ENCODE data around the gene FGFRL1.

Gene FGFRL1

GRCh38 chr4:1061056-1061700 lies 49.8 kb downstream of the FGFRL1 start:
- TF ChIP-seq, protein P1, sequence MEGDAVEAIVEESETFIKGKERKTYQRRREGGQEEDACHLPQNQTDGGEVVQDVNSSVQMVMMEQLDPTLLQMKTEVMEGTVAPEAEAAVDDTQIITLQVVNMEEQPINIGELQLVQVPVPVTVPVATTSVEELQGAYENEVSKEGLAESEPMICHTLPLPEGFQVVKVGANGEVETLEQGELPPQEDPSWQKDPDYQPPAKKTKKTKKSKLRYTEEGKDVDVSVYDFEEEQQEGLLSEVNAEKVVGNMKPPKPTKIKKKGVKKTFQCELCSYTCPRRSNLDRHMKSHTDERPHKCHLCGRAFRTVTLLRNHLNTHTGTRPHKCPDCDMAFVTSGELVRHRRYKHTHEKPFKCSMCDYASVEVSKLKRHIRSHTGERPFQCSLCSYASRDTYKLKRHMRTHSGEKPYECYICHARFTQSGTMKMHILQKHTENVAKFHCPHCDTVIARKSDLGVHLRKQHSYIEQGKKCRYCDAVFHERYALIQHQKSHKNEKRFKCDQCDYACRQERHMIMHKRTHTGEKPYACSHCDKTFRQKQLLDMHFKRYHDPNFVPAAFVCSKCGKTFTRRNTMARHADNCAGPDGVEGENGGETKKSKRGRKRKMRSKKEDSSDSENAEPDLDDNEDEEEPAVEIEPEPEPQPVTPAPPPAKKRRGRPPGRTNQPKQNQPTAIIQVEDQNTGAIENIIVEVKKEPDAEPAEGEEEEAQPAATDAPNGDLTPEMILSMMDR (conservative IDR thresholded peaks at IDR 0.05; ENCODE audit: low read length), result no peak
- DNase-seq (ENCODE audit: low read depth), result no peak
- H3K4me3 ChIP-seq (ENCODE audit: low read length), result no peak overlapping the region

DNA sequence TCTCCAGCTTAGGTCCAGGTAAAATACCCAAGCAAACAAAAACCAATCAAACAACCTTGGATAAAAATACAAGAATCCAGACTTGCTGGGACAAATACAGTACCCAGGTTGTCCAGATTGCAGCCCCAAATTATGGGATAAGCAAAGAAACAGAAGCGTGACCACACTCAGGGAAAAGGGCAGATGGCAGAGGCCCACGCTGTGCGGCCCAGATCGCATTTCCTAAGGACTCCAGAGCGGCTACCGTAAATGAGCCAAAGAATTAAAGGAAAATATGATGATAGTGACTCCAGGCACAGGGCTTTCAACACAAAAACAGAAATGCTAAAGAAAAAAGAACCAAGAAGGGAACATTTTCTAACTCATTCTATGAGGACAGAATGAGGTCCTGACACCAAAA lies 50.3 kb downstream of the FGFRL1 start:
- no peak for DNase-seq (ENCODE audit: low read depth)
- TF ChIP-seq, protein P1 (conservative IDR thresholded peaks at IDR 0.05; ENCODE audit: low read length), result no peak
- no peak overlapping the region for H3K4me3 ChIP-seq (ENCODE audit: low read length)

DNA sequence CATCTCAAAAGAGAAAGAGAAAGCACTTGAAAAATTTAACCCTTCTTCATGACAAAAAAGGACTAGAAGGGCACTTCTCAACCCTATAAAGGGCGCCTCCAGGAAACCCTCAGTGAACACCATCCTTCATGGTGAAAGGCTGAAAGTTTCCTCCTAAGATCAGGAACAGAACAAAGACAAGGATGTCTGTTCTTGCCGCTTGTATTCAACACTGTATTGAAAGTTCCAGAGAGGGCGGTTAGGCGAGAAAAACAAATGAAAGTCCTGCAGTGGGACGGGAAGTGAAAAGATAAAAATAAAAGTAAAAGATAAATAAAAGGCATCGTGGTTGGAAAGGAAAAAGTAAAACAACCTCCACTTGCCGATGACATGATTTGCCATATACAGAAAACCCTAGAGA lies 51.0 kb downstream of the FGFRL1 start:
- DNase-seq (ENCODE audit: low read depth), result no peak
- TF ChIP-seq, protein P1 (conservative IDR thresholded peaks at IDR 0.05; ENCODE audit: low read length), result no peak
- no peak overlapping the region for H3K4me3 ChIP-seq (ENCODE audit: low read length)

- TF ChIP-seq, protein P1 (conservative IDR thresholded peaks at IDR 0.05; ENCODE audit: low read length), result no peak
- DNase-seq (ENCODE audit: low read depth), result no peak
- H3K4me3 ChIP-seq (ENCODE audit: low read length), result no peak overlapping the region
Observed at GRCh38 chr4:1065732-1066131, 54.3 kb downstream of the FGFRL1 start.

GRCh38 chr4:1069394-1069793 lies 58.0 kb downstream of the FGFRL1 start:
- TF ChIP-seq, protein P1 (conservative IDR thresholded peaks at IDR 0.05; ENCODE audit: low read length), result no peak
- DNase-seq (ENCODE audit: low read depth), result no peak
- no peak overlapping the region for H3K4me3 ChIP-seq (ENCODE audit: low read length)

DNA sequence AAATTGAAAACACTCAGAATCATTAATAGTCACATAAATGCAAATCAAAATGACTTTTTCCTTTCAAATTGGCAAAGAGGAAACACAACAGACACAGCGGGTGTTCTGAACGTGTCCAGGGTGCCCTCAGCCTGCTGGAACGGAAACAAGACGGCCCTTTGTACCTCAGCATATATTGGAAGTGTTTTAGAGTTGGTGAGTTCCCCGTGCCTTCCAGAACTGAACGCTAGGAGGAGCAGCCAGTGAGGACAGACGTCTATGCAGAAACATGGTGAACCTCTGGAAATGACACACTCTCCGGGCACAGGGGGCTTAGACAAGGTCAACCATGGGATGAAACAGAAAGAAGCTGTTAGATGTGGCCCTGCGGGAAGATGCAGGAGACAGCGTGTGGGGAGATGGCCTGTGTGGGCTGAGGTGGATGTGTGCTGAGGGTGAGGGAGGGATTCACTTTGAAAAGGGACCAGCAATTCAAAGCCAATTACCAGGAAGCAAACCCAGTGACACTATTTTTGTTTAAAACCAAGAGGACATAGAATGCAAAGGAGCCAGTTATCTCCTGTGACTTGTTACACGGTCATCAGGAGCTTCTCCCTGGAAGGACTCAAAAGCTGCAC lies 61.5 kb downstream of the FGFRL1 start:
- DNase-seq (ENCODE audit: low read depth), result peak; percentile 54
- no peak overlapping the region for H3K4me3 ChIP-seq (ENCODE audit: low read length)
- TF ChIP-seq, protein P1 (conservative IDR thresholded peaks at IDR 0.05; ENCODE audit: low read length), result peak; percentile 85

DNA sequence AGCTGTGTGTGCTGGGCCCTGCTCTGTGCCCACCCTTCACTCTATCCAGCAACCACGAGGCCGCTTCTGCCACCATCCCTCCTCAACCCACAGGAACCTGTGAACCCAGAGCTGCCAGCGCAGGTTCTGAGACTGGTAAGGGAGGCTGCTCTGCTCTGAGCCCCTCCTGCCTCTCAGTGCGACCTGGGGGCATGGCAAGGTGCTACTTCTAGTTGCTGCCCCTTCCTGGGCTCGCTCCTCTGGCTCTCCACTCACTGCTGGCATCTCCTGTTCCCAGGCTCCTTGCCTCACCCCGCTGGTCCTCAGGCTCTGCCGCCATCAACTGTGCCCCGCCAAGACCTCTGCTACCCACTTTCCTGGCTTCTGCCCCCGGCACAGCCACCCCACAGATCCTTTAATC lies 62.7 kb downstream of the FGFRL1 start:
- H3K4me3 ChIP-seq (ENCODE audit: low read length), result no peak overlapping the region
- TF ChIP-seq, protein P1 (conservative IDR thresholded peaks at IDR 0.05; ENCODE audit: low read length), result no peak
- no peak for DNase-seq (ENCODE audit: low read depth)
